ENCODE results near the gene NHEJ1. TPM values are rescaled to one million over a fixed set of nuclear protein-coding genes. Genes with fewer than 3 reads are reported as not detected.

Gene NHEJ1
- total RNA-seq, 1 experiment from 2014 or later = 28.4 TPM

- in situ Hi-C loops (cut with HindIII; ENCODE audit: low pct_unique_long_range_greater_than_20kb, low sequenced_read_pairs) = no loop called here
- no peak for DNase-seq (ENCODE audit: low read depth, low spot score)
These were observed 129.4 kb downstream of the NHEJ1 start for GRCh38 chr2:219031005-219031738.

- no peak for DNase-seq (ENCODE audit: low read depth, low spot score)
- in situ Hi-C loops (cut with HindIII; ENCODE audit: low pct_unique_long_range_greater_than_20kb, low sequenced_read_pairs) = no loop called here
These were observed 130.3 kb downstream of the NHEJ1 start for GRCh38 chr2:219030177-219030940.

- in situ Hi-C loops (cut with HindIII; ENCODE audit: low pct_unique_long_range_greater_than_20kb, low sequenced_read_pairs) = no loop called here
These were observed 130.8 kb downstream of the NHEJ1 start for GRCh38 chr2:219029829-219030165.

GRCh38 chr2:219028996-219029828 lies 131.4 kb downstream of the NHEJ1 start:
- in situ Hi-C loops (cut with HindIII; ENCODE audit: low pct_unique_long_range_greater_than_20kb, low sequenced_read_pairs) = no loop called here
- no peak for DNase-seq (ENCODE audit: low read depth, low spot score)

More at GRCh38 chr2:219029829-219030165, 130.8 kb downstream of the NHEJ1 start:
- peak; percentile 82 for DNase-seq (ENCODE audit: low read depth, low spot score)

GRCh38 chr2:219028141-219028540 lies 132.5 kb downstream of the NHEJ1 start:
- in situ Hi-C loops (cut with HindIII; ENCODE audit: low pct_unique_long_range_greater_than_20kb, low sequenced_read_pairs) = no loop called here
- no peak for DNase-seq (ENCODE audit: low read depth, low spot score)

GRCh38 chr2:219027511-219028055 lies 133.0 kb downstream of the NHEJ1 start:
- no peak for DNase-seq (ENCODE audit: low read depth, low spot score)
- in situ Hi-C loops (cut with HindIII; ENCODE audit: low pct_unique_long_range_greater_than_20kb, low sequenced_read_pairs) = no loop called here

- no peak for DNase-seq (ENCODE audit: low read depth, low spot score)
- in situ Hi-C loops (cut with HindIII; ENCODE audit: low pct_unique_long_range_greater_than_20kb, low sequenced_read_pairs) = no loop called here
These were observed 133.7 kb downstream of the NHEJ1 start for GRCh38 chr2:219026946-219027345.

- in situ Hi-C loops (cut with HindIII; ENCODE audit: low pct_unique_long_range_greater_than_20kb, low sequenced_read_pairs) = no loop called here
These were observed 134.7 kb downstream of the NHEJ1 start for GRCh38 chr2:219025637-219026585.

More at GRCh38 chr2:219025637-219026585, 134.7 kb downstream of the NHEJ1 start:
- DNase-seq (ENCODE audit: low read depth, low spot score) = peak; percentile 87

Small RNA genes lying within 50 kb of the gene (small RNA-seq; reads per million reads assigned to genes)
- gene MIR3131 (0 reads per million in 2 experiments), gene RN7SL764P (0 reads per million in 2 experiments)

Other genes starting within 250 kb of the NHEJ1 start
- 0.08 and 0.24 TPM in 2 replicates for gene CDK5R2, start 201.1 kb downstream of the NHEJ1 start, total RNA-seq (2014; rRNA removed; shearing (Covaris generic))
- gene FEV, start 175.6 kb downstream of the NHEJ1 start, total RNA-seq (2014; rRNA removed; shearing (Covaris generic)) = not detected in 2 replicates
- not detected in 2 replicates for gene CRYBA2, start 167.4 kb downstream of the NHEJ1 start, total RNA-seq (2014; rRNA removed; shearing (Covaris generic))
- gene CFAP65, start 119.3 kb downstream of the NHEJ1 start, total RNA-seq (2014; rRNA removed; shearing (Covaris generic)) = 0.16 and 0.24 TPM in 2 replicates
- gene IHH, start 99.9 kb downstream of the NHEJ1 start, total RNA-seq (2014; rRNA removed; shearing (Covaris generic)) = not detected in 2 replicates
- gene SLC23A3, start 9.2 kb upstream of the NHEJ1 start, total RNA-seq (2014; rRNA removed; shearing (Covaris generic)) = 0.13 and 0.34 TPM in 2 replicates
- gene CNPPD1, start 16.1 kb upstream of the NHEJ1 start, total RNA-seq (2014; rRNA removed; shearing (Covaris generic)) = 42.6 and 46.4 TPM in 2 replicates
- 104 and 124 TPM in 2 replicates for gene RETREG2, start 17.5 kb upstream of the NHEJ1 start, total RNA-seq (2014; rRNA removed; shearing (Covaris generic))
- gene ZFAND2B, start 46.0 kb upstream of the NHEJ1 start, total RNA-seq (2014; rRNA removed; shearing (Covaris generic)) = 10.9 and 16.2 TPM in 2 replicates
- 43.7 and 50.7 TPM in 2 replicates for gene ABCB6, start 58.1 kb upstream of the NHEJ1 start, total RNA-seq (2014; rRNA removed; shearing (Covaris generic))
- gene ATG9A, start 68.8 kb upstream of the NHEJ1 start, total RNA-seq (2014; rRNA removed; shearing (Covaris generic)) = 36.7 and 45.7 TPM in 2 replicates
- gene ANKZF1, start 69.0 kb upstream of the NHEJ1 start, total RNA-seq (2014; rRNA removed; shearing (Covaris generic)) = 43.5 and 43.6 TPM in 2 replicates
- 5.3 and 6.1 TPM in 2 replicates for gene GLB1L, start 84.6 kb upstream of the NHEJ1 start, total RNA-seq (2014; rRNA removed; shearing (Covaris generic))
- 21.7 and 22.6 TPM in 2 replicates for gene STK16, start 84.7 kb upstream of the NHEJ1 start, total RNA-seq (2014; rRNA removed; shearing (Covaris generic))
- gene TUBA4B, start 92.4 kb upstream of the NHEJ1 start, total RNA-seq (2014; rRNA removed; shearing (Covaris generic)) = not detected in 2 replicates
- 1.4 TPM in 1 of 2 replicates, not detected in the other for gene TUBA4A, start 93.1 kb upstream of the NHEJ1 start, total RNA-seq (2014; rRNA removed; shearing (Covaris generic))
- gene DNAJB2, start 118.6 kb upstream of the NHEJ1 start, total RNA-seq (2014; rRNA removed; shearing (Covaris generic)) = 25.8 and 33.2 TPM in 2 replicates
- gene PTPRN, start 148.6 kb upstream of the NHEJ1 start, total RNA-seq (2014; rRNA removed; shearing (Covaris generic)) = 1.5 and 2.8 TPM in 2 replicates
- not detected in 2 replicates for gene RESP18, start 171.9 kb upstream of the NHEJ1 start, total RNA-seq (2014; rRNA removed; shearing (Covaris generic))
- 46.8 and 50.1 TPM in 2 replicates for gene DNPEP, start 227.1 kb upstream of the NHEJ1 start, total RNA-seq (2014; rRNA removed; shearing (Covaris generic))